HEK293T (cell line): ENCODE results near the gene DAPP1.

Source experiments
- FOXM1 ChIP-seq: fragments of 450-650 bp; IDR thresholded peaks from 2 replicates; pipeline ENCODE4 v1.6.1; 2017; ENCODE audit warnings: mild to moderate bottlenecking, borderline replicate concordance
- HDGF ChIP-seq: fragments of 450-650 bp; IDR thresholded peaks from 2 replicates; pipeline ENCODE4 v1.6.1; 2017; ENCODE audit warnings: antibody characterized with exemption, borderline replicate concordance
- PKNOX1 ChIP-seq: fragments of 450-650 bp; IDR thresholded peaks from 2 replicates; pipeline ENCODE4 v1.6.1; 2016
- SP1 ChIP-seq: fragments of 450-650 bp; IDR thresholded peaks from 2 replicates; pipeline ENCODE4 v1.6.1; 2017

- TF ChIP-seq PKNOX1 = no peak
- TF ChIP-seq HDGF = no peak
- no peak for TF ChIP-seq SP1
- TF ChIP-seq FOXM1 = no peak
These were observed 11.2 kb downstream of the DAPP1 start for GRCh38 chr4:99827857-99828256.
